Keratinocyte (primary cell): ENCODE measurements around the gene SMARCD3. TPM values are rescaled to one million over a fixed set of nuclear protein-coding genes. Genes with fewer than 3 reads are reported as not detected.

Experiments
- DNase-seq: peaks from one replicate; pipeline ENCODE4 v3.0.0-alpha.2; 2011; ENCODE audit warnings: low read depth, missing footprints, low spot score
- FAIRE-seq: peaks from 2 replicates; lab custom pipeline; 2011; peaks lifted over from hg19 to GRCh38; lab: Jason Lieb, UNC
- H2AFZ ChIP-seq: 2 replicates; pipeline ENCODE4 v1.6.0; 2012; ENCODE audit warnings: low read length, control low read depth, inconsistent platforms; ENCODE audit not compliant: control insufficient read depth
- H3K27ac ChIP-seq: 2 replicates; pipeline ENCODE4 v1.5.1; 2011; ENCODE audit warnings: low read length; ENCODE audit not compliant: control insufficient read depth, insufficient read depth
- H3K27me3 ChIP-seq: 3 replicates; pipeline ENCODE4 v1.6.0; 2011; ENCODE audit warnings: low read length; ENCODE audit not compliant: control insufficient read depth, insufficient read depth; ENCODE audit errors: extremely low read depth
- H3K36me3 ChIP-seq, 2 experiments: 2 replicates in 1 of 2; 3 replicates in 1 of 2; pipeline ENCODE4 v1.5.1; 2011; ENCODE audit warnings: low read length in 2 of 2, mild to moderate bottlenecking in 1 of 2; ENCODE audit not compliant: control insufficient read depth in 2 of 2, insufficient read depth in 2 of 2; ENCODE audit errors: extremely low read depth in 1 of 2
- H3K4me1 ChIP-seq: 3 replicates; pipeline ENCODE4 v1.5.1; 2011; ENCODE audit warnings: low read length; ENCODE audit not compliant: control insufficient read depth, insufficient read depth; ENCODE audit errors: extremely low read depth
- H3K4me2 ChIP-seq: 3 replicates; pipeline ENCODE4 v1.6.0; 2011; ENCODE audit warnings: low read depth, low read length; ENCODE audit not compliant: control insufficient read depth, insufficient read depth; ENCODE audit errors: extremely low read depth
- H3K4me3 ChIP-seq, 3 experiments: fragments of 200-600 bp in 1 of 3; sonication (generic) in 1 of 3; 2 replicates in 2 of 3; 3 replicates in 1 of 3; pipeline ENCODE4 v1.5.1; 2011 to 2016; ENCODE audit warnings: low read length in 3 of 3, mild to moderate bottlenecking in 3 of 3, control low read depth in 2 of 3, inconsistent platforms in 1 of 3, low read depth in 1 of 3, mixed read lengths in 1 of 3, mixed run types in 1 of 3, moderate library complexity in 1 of 3; ENCODE audit not compliant: control insufficient read depth in 2 of 3, insufficient read depth in 2 of 3; ENCODE audit errors: extremely low read depth in 1 of 3
- H3K79me2 ChIP-seq: 2 replicates; pipeline ENCODE4 v1.6.0; 2012; ENCODE audit warnings: low read length; ENCODE audit not compliant: control insufficient read depth, insufficient read depth
- H3K9ac ChIP-seq: 3 replicates; pipeline ENCODE4 v1.6.0; 2011; ENCODE audit warnings: low read length; ENCODE audit not compliant: control insufficient read depth, insufficient read depth; ENCODE audit errors: extremely low read depth
- H3K9me1 ChIP-seq: 3 replicates; pipeline ENCODE4 v1.6.0; 2011; ENCODE audit warnings: low read length; ENCODE audit not compliant: control insufficient read depth, insufficient read depth; ENCODE audit errors: extremely low read depth
- H3K9me3 ChIP-seq: 2 replicates; pipeline ENCODE4 v1.5.1; 2012; ENCODE audit warnings: low read depth, low read length; ENCODE audit not compliant: control insufficient read depth
- H4K20me1 ChIP-seq: 3 replicates; pipeline ENCODE4 v1.6.0; 2011; ENCODE audit warnings: low read length; ENCODE audit not compliant: control insufficient read depth, insufficient read depth; ENCODE audit errors: extremely low read depth
- CTCF ChIP-seq, 3 experiments: IDR thresholded peaks in 1 of 3; conservative IDR thresholded peaks in 1 of 3; optimal IDR thresholded peaks in 1 of 3; 2 replicates in 2 of 3; 3 replicates in 1 of 3; pipeline versions ENCODE3 to v1.5.1; 2011; ENCODE audit warnings: low read length in 3 of 3, mild to moderate bottlenecking in 3 of 3, moderate library complexity in 2 of 3, control low read depth in 1 of 3, inconsistent platforms in 1 of 3; ENCODE audit not compliant: insufficient read depth in 2 of 3; ENCODE audit errors: extremely low read depth in 1 of 3
- EZH2 ChIP-seq: IDR thresholded peaks from one replicate; pipeline ENCODE4 v1.6.1; 2012; ENCODE audit warnings: inconsistent platforms, mild to moderate bottlenecking, low read length, moderate library complexity
- dilution Hi-C: fragments of 300-500 bp; cut with MboI; formaldehyde crosslinking; loops from one replicate; pipeline ENCODE4 v1.7.0; 2020; ENCODE audit warnings: low sequenced_read_pairs; ENCODE audit not compliant: extremely low pct_ligation_motif_present
- polyA plus RNA-seq, 5 experiments: library from polyadenylated mRNA; depleted of rRNA in 3 of 5; stranded (reverse) in 3 of 5; stranded (forward) in 1 of 5; unstranded in 1 of 5; fragments of >200 nt; gene quantifications; 1 replicate in 1 of 5; 2 replicates in 3 of 5; 3 replicates in 1 of 5; pipeline versions ENCODE4 v1.2.1 to v1.2.3, GENCODE V29; 2011 to 2012; ENCODE audit warnings: missing spikeins in 2 of 5, low read depth in 1 of 5, low replicate concordance in 1 of 5

SMARCD3 gene
- polyA plus RNA-seq, 1 donor (not counting 4 experiments of a cell fraction or from before 2014, with no cell fraction given) = 3.0 TPM

DNA sequence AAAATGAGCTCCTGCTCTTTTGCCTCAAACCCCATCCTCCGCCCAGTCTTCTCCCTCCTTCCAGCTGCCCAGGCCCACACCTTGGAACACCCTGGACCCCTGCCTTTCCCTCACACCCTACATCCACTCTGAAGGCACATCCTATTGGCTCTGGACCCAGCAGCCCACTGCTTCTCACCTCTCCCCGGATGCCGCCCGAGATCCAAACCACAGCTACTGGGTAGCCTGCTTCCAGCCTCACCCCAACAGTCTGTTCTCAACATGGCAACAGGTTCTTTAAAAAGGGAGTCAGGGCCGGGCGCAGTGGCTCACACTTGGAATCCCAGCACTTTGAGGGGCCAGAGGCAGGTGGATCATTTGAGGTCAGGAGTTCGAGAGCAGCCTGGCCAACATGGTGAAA is 9.5 kb upstream of the SMARCD3 start:
- Histone ChIP-seq H2AFZ (no peak overlapping the region), H3K36me3 (no peaks in the 10 kb centered on the region), H3K9me3 (no peaks in the 10 kb centered on the region), H3K9me1 (no peaks in the 10 kb centered on the region), H3K4me3 (no peak overlapping the region), H4K20me1 (no peaks in the 10 kb centered on the region), H3K27me3 (peaks cover 67% of the 10 kb centered on the region), H3K4me2 (no peak overlapping the region), H3K79me2 (no peaks in the 10 kb centered on the region), H3K4me1 (no peaks in the 10 kb centered on the region), H3K27ac (no peak overlapping the region), H3K9ac (no peak overlapping the region)
- FAIRE-seq = no peak
- DNase-seq = no peak
- TF ChIP-seq EZH2 (no peak), CTCF (optimal IDR thresholded peaks at IDR 0.05 in 1 of 3, IDR thresholded peaks at IDR 0.05 in 1 of 3, conservative IDR thresholded peaks at IDR 0.05 in 1 of 3; ENCODE audit: extremely low read depth in 1 of 3, insufficient read depth in 2 of 3, low read length in 3 of 3) (no peak)
- dilution Hi-C loops = no loop called here

- Histone ChIP-seq H3K9me1 (no peaks in the 10 kb centered on the region), H3K9ac (no peak overlapping the region), H3K79me2 (no peaks in the 10 kb centered on the region), H3K4me2 (no peak overlapping the region), H3K36me3 (no peaks in the 10 kb centered on the region), H3K9me3 (no peaks in the 10 kb centered on the region), H3K27me3 (peaks cover 55% of the 10 kb centered on the region), H3K4me1 (peaks cover under 1% of the 10 kb centered on the region), H3K27ac (no peak overlapping the region), H3K4me3 (no peak overlapping the region), H4K20me1 (no peaks in the 10 kb centered on the region), H2AFZ (no peak overlapping the region)
- FAIRE-seq = no peak
- DNase-seq = no peak
- dilution Hi-C loops = no loop called here
- TF ChIP-seq EZH2 = no peak
- no peak for TF ChIP-seq CTCF (optimal IDR thresholded peaks at IDR 0.05 in 1 of 3, IDR thresholded peaks at IDR 0.05 in 1 of 3, conservative IDR thresholded peaks at IDR 0.05 in 1 of 3; ENCODE audit: extremely low read depth in 1 of 3, insufficient read depth in 2 of 3, low read length in 3 of 3)
These were observed 8.0 kb upstream of the SMARCD3 start for GRCh38 chr7:151256410-151257045.
